ENCODE data around the gene ANO6. TPM values are rescaled to one million over a fixed set of nuclear protein-coding genes. Genes with fewer than 3 reads are reported as not detected.

The ANO6 gene
- total RNA-seq, 1 donor from 2014 or later = 69.9 TPM

DNA sequence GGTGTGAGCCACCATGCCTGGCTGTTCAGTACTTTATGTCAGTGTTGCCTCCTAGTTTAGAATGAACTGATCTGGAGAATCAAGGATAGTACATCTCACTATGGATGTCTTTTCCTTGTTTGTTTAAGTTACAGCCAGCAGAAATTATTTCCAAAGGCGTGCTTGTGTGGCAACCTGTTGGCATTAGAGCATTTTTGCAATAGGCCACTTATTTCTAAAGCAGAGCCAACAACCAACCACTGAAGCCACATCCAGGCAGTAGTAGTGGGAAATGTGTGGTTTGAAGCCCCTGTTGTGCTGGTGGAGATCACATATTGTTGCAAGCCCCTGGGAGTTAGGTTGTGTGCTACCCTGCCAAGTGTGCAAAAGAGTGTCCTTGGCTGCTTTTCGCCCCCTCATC lies 3.7 kb downstream of the ANO6 start:
- no peak for DNase-seq (ENCODE audit: low read depth)
- H3K4me3 ChIP-seq (ENCODE audit: low read depth, low read length) = no peak overlapping the region
- H3K36me3 ChIP-seq (ENCODE audit: control insufficient read depth, insufficient read depth, low read length) = no peaks in the 10 kb centered on the region
- TF ChIP-seq, protein P1, sequence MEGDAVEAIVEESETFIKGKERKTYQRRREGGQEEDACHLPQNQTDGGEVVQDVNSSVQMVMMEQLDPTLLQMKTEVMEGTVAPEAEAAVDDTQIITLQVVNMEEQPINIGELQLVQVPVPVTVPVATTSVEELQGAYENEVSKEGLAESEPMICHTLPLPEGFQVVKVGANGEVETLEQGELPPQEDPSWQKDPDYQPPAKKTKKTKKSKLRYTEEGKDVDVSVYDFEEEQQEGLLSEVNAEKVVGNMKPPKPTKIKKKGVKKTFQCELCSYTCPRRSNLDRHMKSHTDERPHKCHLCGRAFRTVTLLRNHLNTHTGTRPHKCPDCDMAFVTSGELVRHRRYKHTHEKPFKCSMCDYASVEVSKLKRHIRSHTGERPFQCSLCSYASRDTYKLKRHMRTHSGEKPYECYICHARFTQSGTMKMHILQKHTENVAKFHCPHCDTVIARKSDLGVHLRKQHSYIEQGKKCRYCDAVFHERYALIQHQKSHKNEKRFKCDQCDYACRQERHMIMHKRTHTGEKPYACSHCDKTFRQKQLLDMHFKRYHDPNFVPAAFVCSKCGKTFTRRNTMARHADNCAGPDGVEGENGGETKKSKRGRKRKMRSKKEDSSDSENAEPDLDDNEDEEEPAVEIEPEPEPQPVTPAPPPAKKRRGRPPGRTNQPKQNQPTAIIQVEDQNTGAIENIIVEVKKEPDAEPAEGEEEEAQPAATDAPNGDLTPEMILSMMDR (IDR thresholded peaks at IDR 0.05; ENCODE audit: insufficient read depth, low read length, poor library complexity, severe bottlenecking) = no peak
- no peaks in the 10 kb centered on the region for H3K27me3 ChIP-seq (ENCODE audit: control insufficient read depth, insufficient read depth, low read length)

DNA sequence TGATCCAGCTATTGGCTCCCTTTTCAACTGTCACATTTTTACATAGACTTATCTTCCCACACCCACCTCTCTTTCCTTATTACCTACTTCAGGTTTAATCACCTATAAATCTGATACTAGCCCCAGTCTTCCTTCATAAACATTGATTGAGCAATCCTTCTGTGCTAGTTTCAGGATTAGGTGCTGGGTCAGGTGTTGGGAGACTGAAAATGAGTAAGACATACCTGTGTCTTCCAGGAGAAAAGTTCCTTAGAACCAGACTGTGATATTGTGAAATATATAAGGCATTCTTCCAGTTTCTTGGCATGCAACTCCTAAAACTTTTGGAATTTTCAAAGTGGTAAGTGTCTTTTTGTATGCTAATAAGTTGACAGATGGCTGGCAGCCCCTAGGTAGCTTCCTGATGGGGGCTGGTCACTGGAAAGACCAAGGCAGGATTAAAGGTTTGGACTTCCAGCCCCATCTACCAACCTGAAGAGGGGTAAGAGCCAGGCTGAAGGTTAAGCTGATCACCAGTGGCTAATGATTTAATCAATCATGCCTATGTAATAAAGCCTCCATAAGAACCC lies 4.6 kb downstream of the ANO6 start:
- TF ChIP-seq, protein P1 (IDR thresholded peaks at IDR 0.05; ENCODE audit: insufficient read depth, low read length, poor library complexity, severe bottlenecking) = no peak
- Histone ChIP-seq H3K36me3 (ENCODE audit: control insufficient read depth, insufficient read depth, low read length) (no peaks in the 10 kb centered on the region), H3K4me3 (ENCODE audit: low read depth, low read length) (no peak overlapping the region), H3K27me3 (ENCODE audit: control insufficient read depth, insufficient read depth, low read length) (no peaks in the 10 kb centered on the region)
- no peak for DNase-seq (ENCODE audit: low read depth)

DNA sequence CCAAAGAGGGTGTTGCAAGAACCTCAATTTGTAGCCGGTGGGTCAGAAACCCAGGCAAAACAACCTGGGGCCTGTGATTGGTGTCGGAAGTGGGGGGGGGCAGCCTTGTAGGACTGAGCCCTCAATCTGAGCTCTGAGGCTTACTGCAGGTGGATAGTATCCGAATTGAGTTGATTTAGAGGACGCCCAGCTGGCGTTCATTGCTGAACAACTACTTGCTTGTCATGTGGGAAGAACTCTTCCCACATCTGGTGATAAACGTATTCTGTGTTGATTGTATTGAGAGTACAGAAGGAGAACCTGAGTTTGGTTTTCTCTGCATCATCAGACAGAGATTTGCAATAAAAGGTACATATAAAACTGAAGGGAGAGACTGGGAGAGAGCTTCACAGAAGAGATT lies 5.1 kb downstream of the ANO6 start:
- no peak for DNase-seq (ENCODE audit: low read depth)
- Histone ChIP-seq H3K27me3 (ENCODE audit: control insufficient read depth, insufficient read depth, low read length) (no peaks in the 10 kb centered on the region), H3K36me3 (ENCODE audit: control insufficient read depth, insufficient read depth, low read length) (no peaks in the 10 kb centered on the region), H3K4me3 (ENCODE audit: low read depth, low read length) (no peak overlapping the region)
- TF ChIP-seq, protein P1 (IDR thresholded peaks at IDR 0.05; ENCODE audit: insufficient read depth, low read length, poor library complexity, severe bottlenecking) = no peak

DNA sequence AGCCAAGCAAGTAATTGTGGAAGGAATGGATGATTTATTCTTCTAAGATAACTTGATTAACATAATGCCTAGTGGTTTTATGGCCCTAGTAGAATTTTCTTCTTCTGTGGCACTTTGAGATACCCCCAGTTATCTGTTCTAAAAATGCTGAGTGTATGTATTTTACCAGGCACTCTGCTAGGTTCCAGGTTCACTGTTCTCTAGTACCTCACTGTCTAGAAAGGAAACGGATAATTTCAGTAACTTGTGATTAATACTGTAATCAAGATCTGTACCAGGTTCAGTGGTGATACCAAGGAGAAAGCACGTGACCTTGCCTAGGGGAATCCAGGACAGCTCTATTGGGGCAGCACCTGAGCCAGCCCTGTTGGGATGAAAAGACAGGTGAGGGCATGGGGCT lies 8.0 kb downstream of the ANO6 start:
- DNase-seq (ENCODE audit: low read depth) = no peak
- Histone ChIP-seq H3K4me3 (ENCODE audit: low read depth, low read length) (no peak overlapping the region), H3K36me3 (ENCODE audit: control insufficient read depth, insufficient read depth, low read length) (no peaks in the 10 kb centered on the region), H3K27me3 (ENCODE audit: control insufficient read depth, insufficient read depth, low read length) (no peaks in the 10 kb centered on the region)
- TF ChIP-seq, protein P1 (IDR thresholded peaks at IDR 0.05; ENCODE audit: insufficient read depth, low read length, poor library complexity, severe bottlenecking) = no peak

DNA sequence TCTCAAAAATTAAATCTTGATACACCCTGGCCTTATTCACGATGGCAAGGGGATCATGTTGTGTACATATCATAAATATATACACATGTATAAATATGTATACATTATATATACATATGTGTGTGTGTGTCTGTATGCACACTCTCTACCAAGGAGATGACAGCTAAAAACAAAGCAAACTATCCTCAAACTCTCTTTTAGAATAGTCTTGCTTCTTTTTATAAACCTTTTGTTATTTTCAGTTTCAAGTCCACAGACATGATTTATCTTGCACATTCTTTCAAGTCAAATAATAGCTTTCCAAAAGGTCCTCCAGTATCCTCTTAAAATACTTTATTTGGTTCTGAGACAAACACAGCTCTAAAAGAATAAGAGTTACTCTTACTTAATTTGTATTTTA lies 8.4 kb downstream of the ANO6 start:
- Histone ChIP-seq H3K27me3 (ENCODE audit: control insufficient read depth, insufficient read depth, low read length) (no peaks in the 10 kb centered on the region), H3K4me3 (ENCODE audit: low read depth, low read length) (no peak overlapping the region), H3K36me3 (ENCODE audit: control insufficient read depth, insufficient read depth, low read length) (no peaks in the 10 kb centered on the region)
- TF ChIP-seq, protein P1 (IDR thresholded peaks at IDR 0.05; ENCODE audit: insufficient read depth, low read length, poor library complexity, severe bottlenecking) = no peak
- no peak for DNase-seq (ENCODE audit: low read depth)

DNA sequence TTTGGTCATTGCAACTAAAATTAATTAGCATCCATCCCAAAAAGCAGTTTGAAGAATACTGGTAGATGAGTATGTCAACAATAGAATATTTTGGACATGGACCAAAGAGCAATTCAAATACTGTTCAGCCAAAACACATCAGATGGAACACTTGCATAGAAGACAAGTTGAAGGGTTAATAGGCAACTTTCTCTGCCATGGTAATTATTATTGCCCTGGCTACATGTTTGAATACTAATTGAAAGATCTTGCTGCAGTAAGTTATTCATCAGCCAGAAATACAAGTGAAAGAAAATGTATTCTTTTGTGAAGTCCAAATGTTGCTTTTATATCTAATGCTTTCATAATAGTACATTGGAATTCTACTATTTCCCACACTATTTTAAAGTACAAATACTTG lies 10.1 kb downstream of the ANO6 start:
- DNase-seq (ENCODE audit: low read depth) = no peak
- Histone ChIP-seq H3K4me3 (ENCODE audit: low read depth, low read length) (no peak overlapping the region), H3K36me3 (ENCODE audit: control insufficient read depth, insufficient read depth, low read length) (no peaks in the 10 kb centered on the region), H3K27me3 (ENCODE audit: control insufficient read depth, insufficient read depth, low read length) (no peaks in the 10 kb centered on the region)
- TF ChIP-seq, protein P1 (IDR thresholded peaks at IDR 0.05; ENCODE audit: insufficient read depth, low read length, poor library complexity, severe bottlenecking) = no peak
